Body of pancreas (tissue), 4 donors: ENCODE measurements around the gene ADCY3. TPM values are rescaled to one million over a fixed set of nuclear protein-coding genes. Genes with fewer than 3 reads are reported as not detected.

Source experiments
- ATAC-seq: fragments of 150-250 bp; one replicate; pipeline ENCODE4 v1.9.1; 2016
- DNase-seq, 4 donors: peaks; one replicate each; pipeline ENCODE4 v3.0.0-alpha.2; 2019
- H3K27ac ChIP-seq, 4 donors: fragments of 200-600 bp; sonication (generic); 1 replicate in 3 of 4; 2 replicates in 1 of 4; pipeline versions ENCODE4 v1.5.1 to v1.6.1; 2016 to 2019; ENCODE audit warnings: mild to moderate bottlenecking in 1 of 4, mixed read lengths in 1 of 4, moderate library complexity in 1 of 4
- H3K27me3 ChIP-seq, 2 donors: fragments of 200-600 bp; sonication (generic); one replicate each; pipeline ENCODE4 v1.6.0; 2016; ENCODE audit warnings: mild to moderate bottlenecking in 1 of 2
- H3K36me3 ChIP-seq, 2 donors: fragments of 200-600 bp; sonication (generic); replicated peaks in 1 of 2; 2 replicates each; pipeline ENCODE4 v1.5.1; 2016; ENCODE audit warnings: low read depth in 2 of 2; ENCODE audit not compliant: insufficient read depth in 1 of 2
- H3K4me1 ChIP-seq: fragments of 200-600 bp; sonication (generic); one replicate; pipeline ENCODE4 v1.6.0; 2016
- H3K4me3 ChIP-seq, 2 donors: fragments of 200-600 bp; sonication (generic); 1 replicate in 1 of 2; 2 replicates in 1 of 2; pipeline ENCODE4 v1.5.1; 2016 to 2019
- H3K9me3 ChIP-seq, 3 donors: fragments of 200-600 bp; sonication (generic); 1 replicate in 2 of 3; 2 replicates in 1 of 3; pipeline ENCODE4 v1.5.1; 2016
- CTCF ChIP-seq, 7 experiments: fragments of 450-650 bp in 4 of 7; fragments of 200-600 bp in 3 of 7; sonication (generic) in 3 of 7; IDR thresholded peaks; one replicate each; pipeline ENCODE4 v1.5.1; 2016 to 2019; ENCODE audit warnings: antibody characterized with exemption in 7 of 7
- POLR2A ChIP-seq, 3 donors: fragments of 450-650 bp; IDR thresholded peaks; one replicate each; pipeline ENCODE4 v1.6.1; 2016; ENCODE audit warnings: antibody characterized with exemption in 3 of 3, mild to moderate bottlenecking in 2 of 3
- WGBS, 2 donors: methylation state at CpG; one replicate each; pipeline ENCODE4 v1.1.5; 2017; 5-methylcytosine and 5-hydroxymethylcytosine counted together
- intact Hi-C: fragments of 100-400 bp; cut with DNase I; formaldehyde crosslinking; loops from one replicate; pipeline ENCODE4 v1.15.1; 2023
- total RNA-seq, 2 donors: library from RNA; depleted of rRNA; stranded (reverse); fragments of >200 nt; gene quantifications; one replicate each; pipeline ENCODE4 v1.1.0, GENCODE V29; 2016

Gene ADCY3
- total RNA-seq, 2 donors from 2014 or later: 17.1 to 63.9 TPM

GRCh38 chr2:24870891-24871705 lies 48.9 kb downstream of the ADCY3 start:
- ATAC-seq (no peak), DNase-seq (no peak)
- WGBS, 2 donors: 88 to 92% methylated on average over 16 of the region's 16 CpGs
- TF ChIP-seq CTCF (IDR thresholded peaks at IDR 0.05) (no peak), POLR2A (IDR thresholded peaks at IDR 0.05) (no peak)
- Histone ChIP-seq H3K36me3 (no peaks in the 10 kb centered on the region), H3K9me3 (no peaks in the 10 kb centered on the region), H3K4me1 (peaks cover 5% of the 10 kb centered on the region), H3K27ac (no peak overlapping the region), H3K4me3 (no peak overlapping the region), H3K27me3 (no peaks in the 10 kb centered on the region)
- intact Hi-C loops: no loop called here

GRCh38 chr2:24870440-24870839 lies 49.6 kb downstream of the ADCY3 start:
- peaks cover 5% of the 10 kb centered on the region for H3K4me1 ChIP-seq
- no peak overlapping the region for H3K4me3 ChIP-seq
- TF ChIP-seq CTCF (IDR thresholded peaks at IDR 0.05) (no peak), POLR2A (IDR thresholded peaks at IDR 0.05) (no peak)
- WGBS, 2 donors: 98% methylated on average over 5 of the region's 5 CpGs
- no peaks in the 10 kb centered on the region for H3K9me3 ChIP-seq
- no peaks in the 10 kb centered on the region for H3K27me3 ChIP-seq
- no peak for DNase-seq
- H3K36me3 ChIP-seq: no peaks in the 10 kb centered on the region
- intact Hi-C loops: no loop called here
- ATAC-seq: no peak
- H3K27ac ChIP-seq: no peak overlapping the region

GRCh38 chr2:24866946-24867345 lies 53.1 kb downstream of the ADCY3 start:
- peaks cover 4% of the 10 kb centered on the region for H3K4me1 ChIP-seq
- H3K9me3 ChIP-seq: no peaks in the 10 kb centered on the region
- H3K27me3 ChIP-seq: no peaks in the 10 kb centered on the region
- WGBS, 2 donors: 92 to 93% methylated on average over 6 of the region's 6 CpGs
- no peak overlapping the region for H3K27ac ChIP-seq
- TF ChIP-seq POLR2A (IDR thresholded peaks at IDR 0.05): no peak
- TF ChIP-seq CTCF (IDR thresholded peaks at IDR 0.05): no peak
- no peak for DNase-seq
- ATAC-seq: no peak
- H3K36me3 ChIP-seq: no peaks in the 10 kb centered on the region
- intact Hi-C loops: no loop called here
- H3K4me3 ChIP-seq: no peak overlapping the region

- no peaks in the 10 kb centered on the region for H3K27me3 ChIP-seq
- peak overlapping the region in 1 of 4 donors; percentile 12 for H3K27ac ChIP-seq
- intact Hi-C loops: no loop called here
- ATAC-seq (no peak), DNase-seq (no peak)
- H3K4me3 ChIP-seq: no peak overlapping the region
- no peaks in the 10 kb centered on the region for H3K4me1 ChIP-seq
- WGBS, 2 donors: 86 to 89% methylated on average over 3 of the region's 3 CpGs
- no peaks in the 10 kb centered on the region for H3K36me3 ChIP-seq
- H3K9me3 ChIP-seq: no peaks in the 10 kb centered on the region
- no peak for TF ChIP-seq CTCF (IDR thresholded peaks at IDR 0.05)
- TF ChIP-seq POLR2A (IDR thresholded peaks at IDR 0.05): no peak
These were observed 56.4 kb downstream of the ADCY3 start for GRCh38 chr2:24863641-24864040.

GRCh38 chr2:24861500-24861899 lies 58.5 kb downstream of the ADCY3 start:
- Histone ChIP-seq H3K36me3 (no peaks in the 10 kb centered on the region), H3K27ac (no peak overlapping the region), H3K9me3 (no peaks in the 10 kb centered on the region), H3K4me3 (no peak overlapping the region), H3K27me3 (no peaks in the 10 kb centered on the region), H3K4me1 (no peaks in the 10 kb centered on the region)
- 82 to 92% methylated on average over 11 of the region's 11 CpGs for WGBS, 2 donors
- intact Hi-C loops: no loop called here
- no peak for TF ChIP-seq POLR2A (IDR thresholded peaks at IDR 0.05)
- DNase-seq: peak in 1 of 4 donors; percentile 17
- ATAC-seq: peak; percentile 69
